B cell (primary cell): Measurements from ENCODE around the gene CYP4A22. TPM values are rescaled to one million over a fixed set of nuclear protein-coding genes. Genes with fewer than 3 reads are reported as not detected.
"Not testable (repeated sequence)": the region's sequence is repeated elsewhere in the genome, so short reads cannot be mapped to it uniquely, and the experiment has no call there.

Experiments
- ATAC-seq: fragments of 200-7000 bp; cut with Tn5 transposase; one replicate; pipeline ENCODE4 v1.10.0; 2021; ENCODE audit warnings: low read depth, mild to moderate bottlenecking, moderate number of reproducible peaks, moderate library complexity
- CTCF ChIA-PET: fragments of 350-600 bp; sonication (Branson Sonifier 250); formaldehyde crosslinking; loops from one replicate; lab custom pipeline; 2021; ENCODE audit warnings: antibody characterized with exemption, inconsistent platforms; lab: Charles Lee
- POLR2A ChIA-PET: fragments of 350-600 bp; sonication (Branson Sonifier 250); formaldehyde crosslinking; loops from one replicate; lab custom pipeline; 2021; ENCODE audit warnings: antibody characterized with exemption; lab: Charles Lee
- DNase-seq: peaks from one replicate; pipeline ENCODE4 v3.0.0; 2013
- H2AFZ ChIP-seq: 2 replicates; pipeline ENCODE4 v1.6.1; 2012; ENCODE audit warnings: mild to moderate bottlenecking, low read depth, low read length; ENCODE audit not compliant: insufficient read depth, poor library complexity, severe bottlenecking
- H3K27ac ChIP-seq, 2 donors: 1 replicate in 1 of 2; 2 replicates in 1 of 2; pipeline ENCODE4 v1.5.1; 2012 to 2013; ENCODE audit warnings: low read length in 2 of 2, mild to moderate bottlenecking in 2 of 2, moderate library complexity in 1 of 2
- H3K27me3 ChIP-seq, 4 experiments: fragments of 200-600 bp in 1 of 4; sonication (generic) in 1 of 4; replicated peaks in 1 of 4; 1 replicate in 2 of 4; 2 replicates in 2 of 4; pipeline versions ENCODE4 v1.6.1 to v1.7.0; 2013 to 2016; ENCODE audit warnings: low read length in 3 of 4, mild to moderate bottlenecking in 2 of 4, mixed read lengths in 1 of 4, moderate library complexity in 1 of 4; ENCODE audit not compliant: insufficient read depth in 4 of 4, control insufficient read depth in 3 of 4; ENCODE audit errors: control extremely low read depth in 1 of 4
- H3K36me3 ChIP-seq, 2 experiments: replicated peaks in 1 of 2; 1 replicate in 1 of 2; 2 replicates in 1 of 2; pipeline versions ENCODE4 v1.6.1 to v1.7.1; 2013; ENCODE audit warnings: low read length in 1 of 2; ENCODE audit not compliant: insufficient read depth in 2 of 2, control insufficient read depth in 1 of 2; ENCODE audit errors: control extremely low read depth in 1 of 2, extremely low read depth in 1 of 2
- H3K4me1 ChIP-seq, 2 donors: fragments of 200-600 bp in 1 of 2; sonication (generic) in 1 of 2; 1 replicate in 1 of 2; 2 replicates in 1 of 2; pipeline versions ENCODE4 v1.5.1 to v1.6.1; 2013 to 2017; ENCODE audit warnings: low read length in 2 of 2; ENCODE audit not compliant: control insufficient read depth in 2 of 2, insufficient read depth in 2 of 2
- H3K4me2 ChIP-seq: replicated peaks from 2 replicates; pipeline ENCODE3; 2012; ENCODE audit warnings: mild to moderate bottlenecking, low read depth, low read length; ENCODE audit not compliant: poor library complexity, severe bottlenecking
- H3K4me3 ChIP-seq, 5 experiments: fragments of 200-600 bp in 1 of 5; sonication (generic) in 1 of 5; 1 replicate in 3 of 5; 2 replicates in 2 of 5; pipeline versions ENCODE4 v1.5.1 to v1.7.0; 2011 to 2016; ENCODE audit warnings: low read length in 4 of 5, mild to moderate bottlenecking in 4 of 5, low read depth in 2 of 5, control low read depth in 1 of 5, moderate library complexity in 1 of 5; ENCODE audit not compliant: insufficient read depth in 1 of 5; ENCODE audit errors: control extremely low read depth in 1 of 5, extremely low read depth in 1 of 5
- H3K79me2 ChIP-seq: fragments of 200-600 bp; sonication (generic); one replicate; pipeline ENCODE4 v1.6.0; 2016; ENCODE audit warnings: low read length; ENCODE audit not compliant: control insufficient read depth, insufficient read depth
- H3K9ac ChIP-seq: fragments of 200-600 bp; sonication (generic); 2 replicates; pipeline ENCODE4 v1.6.1; 2017; ENCODE audit warnings: mild to moderate bottlenecking, low read length, moderate library complexity
- H3K9me3 ChIP-seq, 3 donors: one replicate each; pipeline versions ENCODE4 v1.6.1 to v1.7.1; 2013; ENCODE audit warnings: low read length in 2 of 3; ENCODE audit not compliant: control insufficient read depth in 2 of 3, insufficient read depth in 1 of 3; ENCODE audit errors: control extremely low read depth in 1 of 3
- H4K20me1 ChIP-seq: 2 replicates; pipeline ENCODE4 v1.6.0; 2012; ENCODE audit warnings: mild to moderate bottlenecking, low read length; ENCODE audit not compliant: insufficient read depth, control insufficient read depth, poor library complexity, severe bottlenecking
- H3K27ac Mint-ChIP-seq: one replicate; pipeline ENCODE4 v1.8.0; 2021; ENCODE audit warnings: mixed read lengths
- H3K27me3 Mint-ChIP-seq: one replicate; pipeline ENCODE4 v1.8.0; 2021; ENCODE audit warnings: mixed read lengths
- H3K4me1 Mint-ChIP-seq: one replicate; pipeline ENCODE4 v1.8.0; 2021; ENCODE audit warnings: mixed read lengths
- H3K4me3 Mint-ChIP-seq: one replicate; pipeline ENCODE4 v1.8.0; 2021; ENCODE audit warnings: mixed read lengths
- H3K9me3 Mint-ChIP-seq: one replicate; pipeline ENCODE4 v1.8.0; 2022; ENCODE audit warnings: mixed read lengths; ENCODE audit not compliant: insufficient read depth
- EZH2 ChIP-seq: IDR thresholded peaks from 2 replicates; pipeline ENCODE4 v1.6.1; 2012; ENCODE audit warnings: borderline replicate concordance, low read depth, mild to moderate bottlenecking, moderate library complexity, low read length; ENCODE audit not compliant: insufficient read depth, poor library complexity, severe bottlenecking
- WGBS: methylation state at CpG from one replicate; pipeline ENCODE4 v1.1.5; 2013; ENCODE audit warnings: missing lambda C conversion rate; ENCODE audit not compliant: insufficient coverage; 5-methylcytosine and 5-hydroxymethylcytosine counted together
- intact Hi-C: fragments of 100-400 bp; cut with micrococcal nuclease; formaldehyde crosslinking; loops from one replicate; pipeline ENCODE4 v1.10.0; 2022
- polyA minus RNA-seq: library from RNA; depleted of rRNA, polyadenylated mRNA; stranded (reverse); fragments of >200 nt; gene quantifications from 2 replicates; pipeline ENCODE4 v1.2.3, GENCODE V29; 2012
- polyA plus RNA-seq: library from polyadenylated mRNA; depleted of rRNA; stranded (reverse); fragments of >200 nt; gene quantifications from 2 replicates; pipeline ENCODE4 v1.2.3, GENCODE V29; 2012
- total RNA-seq, 2 donors: library from RNA; stranded (reverse); fragments of 120-200 nt in 1 of 2; gene quantifications; 1 replicate in 1 of 2; 2 replicates in 1 of 2; pipeline versions ENCODE4 v1.2.3 to v1.2.4, GENCODE V29; 2013 to 2022
- TF ChIP-seq, protein P1 (sequence below): fragments of 200-600 bp; IDR thresholded peaks from one replicate; pipeline ENCODE4 v1.8.0; 2022; ENCODE audit warnings: antibody characterized with exemption, mild to moderate bottlenecking

CYP4A22 gene, protein sequence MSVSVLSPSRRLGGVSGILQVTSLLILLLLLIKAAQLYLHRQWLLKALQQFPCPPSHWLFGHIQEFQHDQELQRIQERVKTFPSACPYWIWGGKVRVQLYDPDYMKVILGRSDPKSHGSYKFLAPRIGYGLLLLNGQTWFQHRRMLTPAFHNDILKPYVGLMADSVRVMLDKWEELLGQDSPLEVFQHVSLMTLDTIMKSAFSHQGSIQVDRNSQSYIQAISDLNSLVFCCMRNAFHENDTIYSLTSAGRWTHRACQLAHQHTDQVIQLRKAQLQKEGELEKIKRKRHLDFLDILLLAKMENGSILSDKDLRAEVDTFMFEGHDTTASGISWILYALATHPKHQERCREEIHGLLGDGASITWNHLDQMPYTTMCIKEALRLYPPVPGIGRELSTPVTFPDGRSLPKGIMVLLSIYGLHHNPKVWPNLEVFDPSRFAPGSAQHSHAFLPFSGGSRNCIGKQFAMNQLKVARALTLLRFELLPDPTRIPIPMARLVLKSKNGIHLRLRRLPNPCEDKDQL
- not detected in 2 replicates for total RNA-seq
- total RNA-seq (2013) = not detected
- polyA plus RNA-seq = not detected in 2 replicates
- not detected in 2 replicates for polyA minus RNA-seq

DNA sequence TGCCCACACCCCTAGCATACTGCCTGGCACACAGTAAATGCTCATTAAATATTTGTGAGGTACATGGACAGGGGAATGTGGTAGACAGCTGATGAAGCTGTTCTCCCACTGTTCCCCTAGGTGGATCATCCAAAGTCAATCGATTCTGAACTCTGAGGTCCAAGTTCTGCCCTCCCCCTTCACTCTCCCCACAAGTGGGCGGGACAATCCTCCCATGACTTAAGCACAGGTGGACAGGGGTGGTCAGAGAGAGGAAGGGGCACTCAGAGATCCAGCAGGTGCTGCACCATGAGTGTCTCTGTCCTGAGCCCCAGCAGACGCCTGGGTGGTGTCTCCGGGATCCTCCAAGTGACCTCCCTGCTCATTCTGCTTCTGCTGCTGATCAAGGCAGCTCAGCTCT is at the start of gene CYP4A22:
Gene CYP4A22, plus strand, starts transcription at position 244 of the 400 bp plus-strand sequence. Its CDS starts 45 bp downstream, at position 289.
- H3K9ac ChIP-seq = no peak within 1 kb of the TSS
- Mint-ChIP-seq H3K4me1 (no peaks in the 10 kb centered on the region), H3K4me3 (no peak within 1 kb of the TSS), H3K27ac (no peak within 1 kb of the TSS), H3K27me3 (peaks cover 10% of the 10 kb centered on the region), H3K9me3 (peaks cover 3% of the 10 kb centered on the region)
- TF ChIP-seq, protein P1, sequence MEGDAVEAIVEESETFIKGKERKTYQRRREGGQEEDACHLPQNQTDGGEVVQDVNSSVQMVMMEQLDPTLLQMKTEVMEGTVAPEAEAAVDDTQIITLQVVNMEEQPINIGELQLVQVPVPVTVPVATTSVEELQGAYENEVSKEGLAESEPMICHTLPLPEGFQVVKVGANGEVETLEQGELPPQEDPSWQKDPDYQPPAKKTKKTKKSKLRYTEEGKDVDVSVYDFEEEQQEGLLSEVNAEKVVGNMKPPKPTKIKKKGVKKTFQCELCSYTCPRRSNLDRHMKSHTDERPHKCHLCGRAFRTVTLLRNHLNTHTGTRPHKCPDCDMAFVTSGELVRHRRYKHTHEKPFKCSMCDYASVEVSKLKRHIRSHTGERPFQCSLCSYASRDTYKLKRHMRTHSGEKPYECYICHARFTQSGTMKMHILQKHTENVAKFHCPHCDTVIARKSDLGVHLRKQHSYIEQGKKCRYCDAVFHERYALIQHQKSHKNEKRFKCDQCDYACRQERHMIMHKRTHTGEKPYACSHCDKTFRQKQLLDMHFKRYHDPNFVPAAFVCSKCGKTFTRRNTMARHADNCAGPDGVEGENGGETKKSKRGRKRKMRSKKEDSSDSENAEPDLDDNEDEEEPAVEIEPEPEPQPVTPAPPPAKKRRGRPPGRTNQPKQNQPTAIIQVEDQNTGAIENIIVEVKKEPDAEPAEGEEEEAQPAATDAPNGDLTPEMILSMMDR = no peak
- TF ChIP-seq EZH2 = no peak
- H3K4me1 ChIP-seq = no peaks in the 10 kb centered on the region
- WGBS = 100% methylated on average over 2 of the region's 4 CpGs
- no peaks in the 10 kb centered on the region for H3K79me2 ChIP-seq
- H3K4me2 ChIP-seq = no peak within 1 kb of the TSS
- no peaks in the 10 kb centered on the region for H4K20me1 ChIP-seq
- no peak for DNase-seq
- intact Hi-C loops = no loop called here
- H3K9me3 ChIP-seq = no peaks in the 10 kb centered on the region
- no peak within 1 kb of the TSS for H2AFZ ChIP-seq
- no peaks in the 10 kb centered on the region for H3K27me3 ChIP-seq
- ChIA-PET CTCF (no interaction called here), POLR2A (no interaction called here)
- H3K27ac ChIP-seq = no peak within 1 kb of the TSS
- no peaks in the 10 kb centered on the region for H3K36me3 ChIP-seq
- H3K4me3 ChIP-seq = no peak within 1 kb of the TSS
- ATAC-seq = no peak

DNA sequence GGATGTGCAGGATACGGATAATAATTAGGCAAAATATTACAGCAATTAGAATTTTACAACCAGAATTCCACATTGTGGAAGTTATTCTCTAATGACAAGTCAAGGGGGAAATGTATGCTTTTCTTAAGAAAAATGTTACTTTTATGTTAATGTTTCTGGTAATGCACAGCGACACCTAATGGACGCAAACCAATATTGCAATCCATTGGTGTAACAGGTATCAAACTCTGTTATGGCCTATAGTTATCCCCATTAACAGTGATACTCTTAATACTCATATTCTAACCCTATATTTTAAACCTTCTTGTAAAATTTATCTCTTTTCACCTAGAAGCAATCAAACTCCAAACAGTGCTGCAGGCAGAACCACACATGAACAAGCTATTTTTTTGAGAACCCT is 47.9 kb upstream of the CYP4A22 start:
- H3K36me3 ChIP-seq, H3K4me1 ChIP-seq, H3K4me3 Mint-ChIP-seq, H3K9me3 Mint-ChIP-seq, H3K27me3 Mint-ChIP-seq, H3K9me3 ChIP-seq, CTCF ChIA-PET, H3K9ac ChIP-seq, H3K27me3 ChIP-seq, H3K4me3 ChIP-seq, intact Hi-C loops, H3K4me2 ChIP-seq, POLR2A ChIA-PET, H3K4me1 Mint-ChIP-seq, H4K20me1 ChIP-seq, H3K27ac Mint-ChIP-seq, ATAC-seq, H3K79me2 ChIP-seq, H2AFZ ChIP-seq, H3K27ac ChIP-seq: not testable (repeated sequence)
- TF ChIP-seq, protein P1 = peak; percentile 71
- peak; percentile 25 for DNase-seq
- whole genome bisulfite sequencing = no CpG with 5 or more reads among the region's 3 CpGs

DNA sequence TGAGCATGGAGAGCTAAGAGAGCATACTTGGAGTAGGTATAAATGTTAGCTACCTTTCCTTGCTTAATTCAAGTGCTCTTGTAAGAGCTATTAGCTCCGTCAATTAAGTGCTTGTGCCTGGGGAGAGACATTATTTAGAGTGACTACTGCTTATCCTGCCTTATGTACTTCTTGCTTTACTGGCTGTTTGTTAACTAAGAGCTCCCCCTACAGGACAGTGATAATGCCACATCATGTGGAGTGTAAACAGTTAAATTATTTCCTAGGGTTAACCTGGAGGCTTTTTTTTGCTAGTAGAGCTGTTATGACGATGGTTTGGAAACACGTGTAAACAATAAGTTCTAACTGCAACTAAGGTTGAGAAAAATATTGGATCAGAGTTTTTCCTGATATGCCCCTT is 45.8 kb upstream of the CYP4A22 start:
- intact Hi-C loops, H3K4me1 Mint-ChIP-seq, CTCF ChIA-PET, H3K9me3 ChIP-seq, POLR2A ChIA-PET, H3K9me3 Mint-ChIP-seq, H4K20me1 ChIP-seq, DNase-seq, H3K27me3 Mint-ChIP-seq, H3K36me3 ChIP-seq, H3K4me3 Mint-ChIP-seq, H3K79me2 ChIP-seq, H3K27ac Mint-ChIP-seq, H3K27ac ChIP-seq, H3K4me3 ChIP-seq, H3K4me2 ChIP-seq, ATAC-seq, H3K27me3 ChIP-seq, H3K9ac ChIP-seq, H3K4me1 ChIP-seq, H2AFZ ChIP-seq: not testable (repeated sequence)
- WGBS = no CpG with 5 or more reads among the region's 3 CpGs
